Liver (tissue), 9 donors: Measurements from ENCODE around the gene GPR55. TPM values are rescaled to one million over a fixed set of nuclear protein-coding genes. Genes with fewer than 3 reads are reported as not detected.

Experiments used
- DNase-seq: peaks from one replicate; pipeline ENCODE4 v3.0.0-alpha.2; 2017; ENCODE audit warnings: low spot score
- H3K27ac ChIP-seq, 2 donors: one replicate each; pipeline ENCODE4 v1.7.0; 2013; ENCODE audit warnings: inconsistent platforms in 2 of 2, low read length in 2 of 2, control low read depth in 1 of 2, low read depth in 1 of 2, mild to moderate bottlenecking in 1 of 2
- H3K27me3 ChIP-seq, 4 donors: one replicate each; pipeline versions ENCODE4 v1.6.1 to v1.7.0; 2013; ENCODE audit warnings: low read length in 3 of 4, inconsistent platforms in 1 of 4, mild to moderate bottlenecking in 1 of 4, moderate library complexity in 1 of 4; ENCODE audit not compliant: control insufficient read depth in 4 of 4, insufficient read depth in 4 of 4
- H3K36me3 ChIP-seq, 4 donors: one replicate each; pipeline versions ENCODE4 v1.6.1 to v1.7.0; 2013; ENCODE audit warnings: low read length in 3 of 4, mild to moderate bottlenecking in 3 of 4, low read depth in 1 of 4, moderate library complexity in 1 of 4; ENCODE audit not compliant: control insufficient read depth in 4 of 4, insufficient read depth in 3 of 4
- H3K4me1 ChIP-seq, 4 donors: one replicate each; pipeline versions ENCODE4 v1.6.1 to v1.7.0; 2013; ENCODE audit warnings: low read length in 3 of 4, mild to moderate bottlenecking in 3 of 4, moderate library complexity in 1 of 4; ENCODE audit not compliant: control insufficient read depth in 4 of 4, insufficient read depth in 4 of 4
- H3K4me3 ChIP-seq, 3 donors: one replicate each; pipeline versions ENCODE4 v1.6.1 to v1.7.0; 2013; ENCODE audit warnings: low read length in 3 of 3, control low read depth in 1 of 3, low read depth in 1 of 3, mild to moderate bottlenecking in 1 of 3
- H3K9ac ChIP-seq, 2 donors: one replicate each; pipeline ENCODE4 v1.7.0; 2013; ENCODE audit warnings: low read length in 2 of 2, mild to moderate bottlenecking in 2 of 2, moderate library complexity in 2 of 2, control low read depth in 1 of 2, low read depth in 1 of 2
- H3K9me3 ChIP-seq, 4 donors: one replicate each; pipeline versions ENCODE4 v1.6.1 to v1.7.0; 2013; ENCODE audit warnings: low read length in 3 of 4; ENCODE audit not compliant: control insufficient read depth in 4 of 4
- ATF3 ChIP-seq: IDR thresholded peaks from 2 replicates; pipeline ENCODE4 v1.6.1; 2016; ENCODE audit warnings: antibody characterized with exemption
- CTCF ChIP-seq: fragments of 150-350 bp; IDR thresholded peaks from 2 replicates; pipeline ENCODE4 v1.5.1; 2017; ENCODE audit warnings: improper control_type of control experiment, low read depth, low read length; ENCODE audit not compliant: missing input control
- EGR1 ChIP-seq, 2 donors: IDR thresholded peaks; 2 replicates each; pipeline ENCODE4 v1.6.1; 2016 to 2018; ENCODE audit warnings: antibody characterized with exemption in 2 of 2, low read depth in 2 of 2
- FOXA2 ChIP-seq: IDR thresholded peaks from 2 replicates; pipeline ENCODE4 v1.6.1; 2016; ENCODE audit warnings: antibody characterized with exemption
- GABPA ChIP-seq, 2 donors: IDR thresholded peaks in 1 of 2; conservative IDR thresholded peaks in 1 of 2; 2 replicates each; pipeline ENCODE4 v1.6.1; 2016; ENCODE audit warnings: antibody characterized with exemption in 2 of 2, mild to moderate bottlenecking in 1 of 2, moderate library complexity in 1 of 2
- HNF4A ChIP-seq, 2 donors: conservative IDR thresholded peaks; 2 replicates each; pipeline ENCODE4 v1.6.1; 2016; ENCODE audit warnings: antibody characterized with exemption in 2 of 2, mild to moderate bottlenecking in 2 of 2
- JUND ChIP-seq, 2 donors: IDR thresholded peaks; 2 replicates each; pipeline ENCODE4 v1.6.1; 2016; ENCODE audit warnings: antibody characterized with exemption in 2 of 2
- MAX ChIP-seq: IDR thresholded peaks from 2 replicates; pipeline ENCODE4 v1.6.1; 2016; ENCODE audit warnings: antibody characterized with exemption
- NR2F2 ChIP-seq: IDR thresholded peaks from 2 replicates; pipeline ENCODE4 v1.6.1; 2016; ENCODE audit warnings: antibody characterized with exemption
- RAD21 ChIP-seq, 2 donors: IDR thresholded peaks; 2 replicates each; pipeline ENCODE4 v1.6.1; 2016; ENCODE audit warnings: antibody characterized with exemption in 2 of 2, mild to moderate bottlenecking in 2 of 2
- RXRA ChIP-seq, 2 donors: IDR thresholded peaks; 2 replicates each; pipeline ENCODE4 v1.6.1; 2017 to 2018; ENCODE audit warnings: antibody characterized with exemption in 2 of 2, mild to moderate bottlenecking in 1 of 2
- TAF1 ChIP-seq: conservative IDR thresholded peaks from 2 replicates; pipeline ENCODE4 v1.6.1; 2016; ENCODE audit warnings: antibody characterized with exemption, mild to moderate bottlenecking
- ZBTB33 ChIP-seq: IDR thresholded peaks from 2 replicates; pipeline ENCODE4 v1.6.1; 2016; ENCODE audit warnings: antibody characterized with exemption
- WGBS: extraction: QIAGEN DNeasy Blood & Tissue Kit; methylation state at CpG from one replicate; pipeline ENCODE4 v1.1.7; 2013; 5-methylcytosine and 5-hydroxymethylcytosine counted together
- polyA plus RNA-seq, 2 donors: library from polyadenylated mRNA; stranded (reverse) in 1 of 2; unstranded in 1 of 2; fragments of 200-250 nt in 1 of 2; fragments of >200 nt in 1 of 2; fragmentation: Nextera tagmentation in 1 of 2; extraction: Ambion mirVana in 1 of 2; gene quantifications; one replicate each; pipeline versions ENCODE4 v1.2.1 to v1.2.3, GENCODE V29; 2013 to 2015
- total RNA-seq, 2 donors: library from RNA; depleted of rRNA; stranded (reverse); fragments of >200 nt; gene quantifications; one replicate each; pipeline ENCODE4 v1.2.3, GENCODE V29; 2014
- donor health status: healthy.
- donor health status: healthy.
- donor health status: healthy.
- donor health status: healthy.
- donor health status: healthy.

Gene GPR55
- total and polyA plus RNA-seq, 4 donors, result 0.05 to 0.17 (median 0.10) TPM; not detected in 1

- no peak for TF ChIP-seq ZBTB33
Observed at GRCh38 chr2:230907361-230908091, 17.5 kb downstream of the GPR55 start (continued).

- 92% methylated on average over 15 of the region's 15 CpGs for WGBS
- Histone ChIP-seq H3K36me3 (no peaks in the 10 kb centered on the region), H3K9ac (no peak overlapping the region), H3K4me3 (no peak overlapping the region), H3K27me3 (no peaks in the 10 kb centered on the region), H3K9me3 (no peaks in the 10 kb centered on the region), H3K27ac (no peak overlapping the region), H3K4me1 (no peaks in the 10 kb centered on the region)
- no peak for DNase-seq
- no peak for TF ChIP-seq HNF4A (conservative IDR thresholded peaks at IDR 0.05)
- no peak for TF ChIP-seq TAF1
- no peak for TF ChIP-seq ATF3
- TF ChIP-seq GABPA (IDR thresholded peaks at IDR 0.05 in 1 of 2, conservative IDR thresholded peaks at IDR 0.05 in 1 of 2), result no peak
- no peak for TF ChIP-seq JUND (IDR thresholded peaks at IDR 0.05)
- no peak for TF ChIP-seq RAD21 (IDR thresholded peaks at IDR 0.05)
- TF ChIP-seq CTCF, result no peak
- TF ChIP-seq FOXA2, result no peak
- TF ChIP-seq RXRA (IDR thresholded peaks at IDR 0.05), result no peak
- no peak for TF ChIP-seq MAX
- no peak for TF ChIP-seq EGR1 (IDR thresholded peaks at IDR 0.05; ENCODE audit: low read depth in 2 of 2)
- TF ChIP-seq NR2F2, result no peak
Observed at GRCh38 chr2:230906471-230907230, 18.4 kb downstream of the GPR55 start.
